CD4-positive, alpha-beta T cell treated with Interleukin-4 for 4 hours (primary cell): ENCODE measurements around the gene PLCB1.
"Not testable (repeated sequence)": the region's sequence is repeated elsewhere in the genome, so short reads cannot be mapped to it uniquely, and the experiment has no call there.

Source experiments
- DNase-seq: peaks from one replicate; pipeline ENCODE4 v3.0.0-alpha.2; 2020

The PLCB1 gene

GRCh38 chr20:8376940-8377339 is 244.9 kb downstream of the PLCB1 start:
- no peak for DNase-seq

DNA sequence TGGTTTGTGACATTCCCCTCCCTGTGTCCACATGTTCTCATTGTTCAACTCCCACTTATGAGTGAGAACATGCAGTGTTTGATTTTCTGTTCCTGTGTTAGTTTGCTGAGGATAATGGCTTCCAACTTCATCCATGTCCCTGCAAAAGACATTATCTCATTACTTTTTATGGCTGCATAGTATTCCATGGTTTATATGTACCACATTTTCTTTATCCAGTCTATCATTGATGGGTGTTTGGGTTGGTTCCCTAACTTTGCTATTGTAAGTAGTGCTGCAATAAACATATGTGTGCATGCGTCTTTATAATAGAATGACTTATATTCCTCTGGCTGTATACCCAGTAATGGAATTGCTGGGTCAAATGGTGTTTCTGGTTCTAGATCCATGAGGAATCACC is 247.1 kb downstream of the PLCB1 start:
- DNase-seq, result not testable (repeated sequence)

DNA sequence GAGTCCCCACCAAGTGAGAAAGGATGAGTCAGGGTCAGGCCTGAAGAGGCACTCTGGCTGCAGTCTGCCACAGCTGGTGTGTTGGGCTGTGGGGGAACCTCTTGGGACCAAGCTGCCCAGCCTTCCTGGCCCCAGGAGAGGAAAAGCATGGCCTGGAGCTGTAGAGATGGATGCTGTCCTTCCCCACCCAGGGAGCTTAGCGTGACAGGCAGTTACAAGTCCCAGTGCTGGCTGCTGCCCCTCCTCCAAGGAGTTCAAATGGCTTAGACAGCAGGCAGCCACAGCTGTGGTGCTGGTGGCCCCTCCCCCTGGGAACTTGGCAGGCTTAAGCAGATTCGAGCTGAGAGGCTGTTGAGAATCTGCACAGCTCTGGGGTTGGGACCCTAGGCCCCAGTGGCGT is 253.2 kb downstream of the PLCB1 start:
- no peak for DNase-seq

GRCh38 chr20:8386991-8387390 is 254.9 kb downstream of the PLCB1 start:
- DNase-seq, result no peak

DNA sequence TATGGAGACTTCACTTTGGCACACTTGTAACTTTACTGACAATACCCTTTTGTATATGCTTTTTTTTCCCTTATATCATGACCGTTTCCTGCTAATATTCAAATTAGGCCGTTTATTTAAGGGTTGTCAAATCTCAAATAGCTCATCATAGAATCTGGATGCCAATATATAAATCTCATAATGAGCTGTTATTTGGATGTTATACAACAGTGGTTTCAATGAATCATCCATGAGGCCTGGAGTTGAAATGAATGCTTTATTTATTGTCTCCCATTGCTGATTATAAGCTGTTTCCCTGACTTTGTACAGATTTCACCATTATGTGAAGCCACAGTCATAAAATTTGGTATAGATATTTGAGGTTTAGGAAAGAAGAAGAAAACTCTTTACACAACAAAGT is 256.1 kb downstream of the PLCB1 start:
- no peak for DNase-seq

- DNase-seq, result no peak
Measured at GRCh38 chr20:8388707-8389106, 256.6 kb downstream of the PLCB1 start.

- DNase-seq, result peak; percentile 49
Measured at GRCh38 chr20:8389381-8390036, 257.4 kb downstream of the PLCB1 start.

DNA sequence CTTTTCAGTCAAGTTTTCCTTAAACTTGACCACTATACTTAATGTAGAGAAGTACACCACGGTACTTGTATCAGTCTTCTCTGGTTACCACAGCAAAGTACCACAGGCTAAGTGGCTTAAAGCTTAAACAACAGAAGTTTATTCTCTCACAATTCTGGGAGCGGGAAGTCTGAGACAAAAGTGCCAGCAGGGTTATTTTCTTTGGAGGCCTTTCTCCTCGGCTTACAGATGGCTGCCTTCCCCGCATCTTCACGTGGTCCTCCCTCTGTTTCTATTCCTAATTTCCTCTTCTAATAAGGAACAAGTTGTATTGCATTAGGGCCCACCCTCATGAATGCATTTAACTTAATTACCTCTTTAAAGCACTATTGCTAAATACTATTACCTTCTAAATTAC is 258.0 kb downstream of the PLCB1 start:
- DNase-seq, result no peak

- no peak for DNase-seq
Measured at GRCh38 chr20:8390500-8390899, 258.4 kb downstream of the PLCB1 start.

- DNase-seq, result no peak
Measured at GRCh38 chr20:8393381-8393780, 261.3 kb downstream of the PLCB1 start.

DNA sequence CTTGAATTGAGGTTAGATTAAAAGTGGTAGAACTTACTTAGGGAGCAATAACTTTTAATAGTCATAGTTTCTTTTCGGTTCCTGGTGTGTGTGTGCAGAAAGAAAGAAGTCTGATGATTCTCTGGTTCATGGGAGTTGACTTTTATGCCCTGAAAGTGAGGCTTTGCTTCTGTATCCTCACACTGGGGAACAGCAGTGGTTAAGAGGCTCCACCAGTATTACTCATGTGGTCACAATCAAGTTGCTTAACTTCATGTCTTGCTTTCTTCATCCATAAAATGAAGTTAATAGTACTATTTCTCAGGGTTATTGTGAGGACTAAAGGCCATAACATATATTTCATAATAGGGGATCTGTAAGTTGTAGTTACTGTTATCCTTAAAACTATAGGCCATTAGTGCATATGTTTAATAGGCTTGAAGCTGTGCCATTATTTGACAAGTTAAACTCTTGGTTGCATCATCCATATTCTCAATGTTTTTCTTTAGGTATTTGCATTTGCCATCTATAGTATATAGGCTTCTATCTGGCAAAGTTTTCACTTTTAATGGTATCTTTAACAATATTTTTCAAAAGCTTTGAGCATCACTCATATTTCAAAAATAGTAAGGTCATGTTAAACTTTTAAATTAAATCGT is 262.4 kb downstream of the PLCB1 start:
- DNase-seq, result no peak

GRCh38 chr20:8395956-8396355 is 263.9 kb downstream of the PLCB1 start:
- DNase-seq, result no peak

DNA sequence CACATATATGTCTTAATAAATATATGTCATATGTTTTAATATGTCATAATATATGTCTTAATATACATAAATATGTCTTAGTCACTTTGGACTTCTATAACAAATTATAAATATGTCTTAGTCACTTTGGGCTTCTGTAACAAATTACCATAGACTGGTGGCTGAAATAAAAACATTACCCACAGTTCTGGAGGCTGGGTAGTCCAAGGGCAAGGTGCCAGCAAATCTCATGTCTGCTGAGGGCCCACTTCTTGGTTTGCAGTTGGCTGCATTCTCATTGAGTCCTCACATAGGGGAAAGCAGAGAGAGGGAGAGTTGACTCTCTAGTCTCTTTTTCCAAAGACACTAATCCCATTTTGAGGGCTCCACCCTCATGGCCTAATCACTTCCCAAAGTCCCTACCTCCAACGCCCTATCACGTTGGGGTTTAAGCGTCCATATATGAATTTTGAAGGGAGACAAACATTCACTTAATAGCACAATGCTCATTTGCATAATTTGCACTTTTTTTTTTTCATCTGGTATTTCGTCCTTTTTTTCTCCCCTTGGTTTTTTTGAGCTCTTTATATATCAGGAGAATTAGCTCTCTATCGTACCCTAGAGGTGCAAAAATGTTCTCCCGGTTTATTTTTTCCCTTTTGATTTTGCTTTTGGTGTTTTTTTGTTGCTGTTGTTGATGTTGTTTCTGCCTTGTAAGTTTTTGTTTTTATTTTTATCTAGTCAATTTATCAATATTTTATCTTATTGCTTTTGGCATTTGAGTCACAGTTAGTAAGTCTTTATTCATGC is 266.4 kb downstream of the PLCB1 start:
- DNase-seq, result no peak

DNA sequence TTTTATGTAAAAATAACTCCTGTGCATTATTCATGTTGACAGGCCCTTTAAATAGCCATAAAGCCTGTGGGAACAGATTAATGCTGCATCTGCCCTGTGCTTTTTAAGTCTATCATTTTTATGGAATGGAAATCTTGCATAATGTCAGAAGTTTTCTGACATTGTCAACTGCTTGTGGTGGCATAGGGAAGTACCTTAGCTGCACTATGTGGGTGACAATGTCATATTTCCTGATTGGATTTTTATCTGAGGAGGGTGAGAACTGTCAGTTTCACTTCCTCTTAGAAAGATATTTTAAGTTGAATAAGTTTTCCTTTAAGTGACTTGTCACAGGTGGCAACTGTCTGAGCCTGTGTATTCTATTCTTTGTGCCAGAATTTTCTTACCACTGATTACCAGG is 267.9 kb downstream of the PLCB1 start:
- peak; percentile 17 for DNase-seq

GRCh38 chr20:8400486-8400885 is 268.4 kb downstream of the PLCB1 start:
- no peak for DNase-seq

- DNase-seq, result no peak
Measured at GRCh38 chr20:8401556-8401955, 269.5 kb downstream of the PLCB1 start.

- DNase-seq, result no peak
Measured at GRCh38 chr20:8402798-8403197, 270.7 kb downstream of the PLCB1 start.

DNA sequence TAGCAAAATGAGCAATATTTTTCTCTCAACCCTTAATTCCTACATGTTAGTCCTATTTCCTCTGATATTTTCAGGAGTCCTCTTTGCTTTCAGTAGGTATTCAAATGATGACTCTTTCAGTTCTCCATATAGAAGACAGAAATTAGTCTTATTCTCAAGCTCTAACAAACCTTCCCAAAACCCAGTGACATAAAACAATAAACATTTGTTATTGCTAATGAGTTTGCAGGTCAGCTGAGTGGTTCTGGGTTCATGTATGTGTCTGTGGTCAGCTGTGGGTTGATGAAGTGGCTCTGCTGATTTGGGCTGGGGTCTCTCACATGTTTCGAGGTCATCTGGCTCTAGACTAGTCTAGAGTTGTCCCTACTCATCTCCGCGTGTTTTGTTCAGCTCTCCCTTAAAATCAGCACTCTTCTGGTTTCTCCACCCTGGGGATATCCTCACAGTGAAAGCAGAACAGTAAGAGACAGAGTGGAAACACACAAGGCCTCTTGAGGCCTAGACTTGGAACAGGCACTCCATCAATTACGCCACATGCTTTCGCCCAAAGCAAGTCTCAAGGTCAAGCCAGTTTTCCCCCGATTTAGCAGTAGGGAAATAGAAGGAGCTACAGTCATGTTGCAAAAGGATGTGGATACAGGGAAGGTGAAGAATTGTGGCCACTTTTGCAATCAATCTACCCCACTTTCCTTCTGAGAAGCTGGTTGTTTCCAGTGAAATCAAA is 273.0 kb downstream of the PLCB1 start:
- DNase-seq, result no peak

GRCh38 chr20:8406391-8406790 is 274.3 kb downstream of the PLCB1 start:
- DNase-seq, result no peak

DNA sequence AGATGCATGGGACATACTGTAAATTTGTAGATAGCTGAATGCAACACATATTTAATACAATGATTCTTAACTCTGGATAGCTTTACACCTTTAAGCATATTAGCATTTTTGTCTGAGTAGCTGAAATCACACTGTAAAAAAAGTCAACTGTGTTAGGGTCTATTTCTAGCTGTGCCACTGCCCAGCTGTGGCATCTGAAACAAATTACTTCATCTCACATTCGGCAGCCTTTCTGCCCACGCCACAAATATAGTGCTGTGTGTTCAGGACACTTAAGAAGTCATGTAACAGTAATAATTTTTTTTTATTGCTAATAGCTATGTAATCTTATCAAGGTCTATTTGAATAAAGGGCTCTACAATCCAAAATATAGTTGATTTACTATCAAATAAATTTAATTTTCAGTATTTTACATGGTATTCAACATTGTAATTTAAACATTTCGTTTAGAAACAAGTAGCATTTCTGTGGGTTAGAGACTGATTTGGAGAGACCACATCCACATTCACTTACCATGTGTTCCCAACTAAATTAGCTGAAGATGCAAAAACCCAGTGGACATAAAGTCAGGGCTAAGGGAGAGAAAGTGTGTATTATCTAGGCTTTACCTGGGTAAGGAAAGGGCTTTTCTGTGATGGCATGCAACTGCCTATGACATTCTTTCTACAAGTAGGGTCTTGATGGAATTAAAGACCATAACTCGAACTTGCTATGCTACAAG is 276.7 kb downstream of the PLCB1 start:
- no peak for DNase-seq

- DNase-seq, result no peak
Measured at GRCh38 chr20:8413691-8414090, 281.6 kb downstream of the PLCB1 start.

DNA sequence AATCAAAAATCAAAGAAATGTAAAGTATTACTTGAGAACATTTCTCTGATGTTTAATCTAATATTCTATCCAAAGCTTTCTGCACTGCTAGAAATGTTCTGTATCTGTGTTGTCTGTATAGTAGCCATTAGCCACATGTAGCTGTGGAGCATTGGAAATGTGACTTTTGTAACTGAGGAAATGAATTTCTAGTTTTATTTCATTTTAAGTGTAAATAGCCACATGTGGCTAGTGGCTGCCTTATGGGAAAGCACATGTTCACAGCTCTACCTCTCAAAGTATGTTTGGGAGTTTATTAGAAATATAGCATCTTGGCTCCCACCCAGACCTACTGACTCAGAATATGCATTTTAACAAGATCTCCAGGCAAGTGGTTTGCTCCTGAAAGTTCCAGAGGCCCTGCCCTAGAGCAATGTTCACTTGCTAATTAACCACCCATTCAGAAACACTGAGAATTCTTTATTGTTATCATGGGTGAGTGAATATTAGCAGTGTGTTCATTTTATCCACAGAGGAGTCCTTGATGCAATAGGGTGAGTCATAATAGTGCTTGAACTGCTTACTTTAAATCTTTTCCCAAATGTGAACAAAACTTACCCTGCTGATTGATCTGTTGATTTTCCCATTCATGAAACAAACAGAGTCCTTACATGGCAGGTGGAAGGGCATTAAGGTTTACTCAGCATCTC is 282.7 kb downstream of the PLCB1 start:
- DNase-seq, result no peak
